Muscle layer of colon (tissue), 2 donors: ENCODE data around the gene RRBP1.

Experiments used
- H3K27ac ChIP-seq: one replicate; pipeline ENCODE4 v1.7.0; 2013; ENCODE audit warnings: low read depth, mild to moderate bottlenecking, low read length, moderate library complexity
- H3K27me3 ChIP-seq, 2 donors: one replicate each; pipeline ENCODE4 v1.7.0; 2013; ENCODE audit warnings: low read length in 2 of 2, mild to moderate bottlenecking in 2 of 2; ENCODE audit not compliant: insufficient read depth in 2 of 2, control insufficient read depth in 1 of 2
- H3K36me3 ChIP-seq: one replicate; pipeline ENCODE4 v1.7.0; 2013; ENCODE audit warnings: mild to moderate bottlenecking, low read length; ENCODE audit not compliant: insufficient read depth
- H3K4me1 ChIP-seq: one replicate; pipeline ENCODE4 v1.7.0; 2013; ENCODE audit warnings: mild to moderate bottlenecking, low read length; ENCODE audit not compliant: insufficient read depth
- H3K4me3 ChIP-seq, 2 donors: one replicate each; pipeline ENCODE4 v1.7.0; 2013; ENCODE audit warnings: low read length in 2 of 2, low read depth in 1 of 2, mild to moderate bottlenecking in 1 of 2, moderate library complexity in 1 of 2
- H3K9ac ChIP-seq: one replicate; pipeline ENCODE4 v1.7.0; 2013; ENCODE audit warnings: low read length
- H3K9me3 ChIP-seq: one replicate; pipeline ENCODE4 v1.7.0; 2013; ENCODE audit warnings: mild to moderate bottlenecking, low read length
- donor health status: abdominal sarcoma.
- donor health status: Adenocarcinoma of cecum.

Gene RRBP1

GRCh38 chr20:17598013-17598550 is 84.0 kb downstream of the RRBP1 start:
- Histone ChIP-seq H3K9me3 (no peaks in the 10 kb centered on the region), H3K27ac (no peak overlapping the region), H3K4me1 (peaks cover 87% of the 10 kb centered on the region), H3K4me3 (no peak overlapping the region), H3K27me3 (no peaks in the 10 kb centered on the region), H3K9ac (no peak overlapping the region), H3K36me3 (peaks cover 27% of the 10 kb centered on the region)

GRCh38 chr20:17595856-17596255 is 86.2 kb downstream of the RRBP1 start:
- Histone ChIP-seq H3K27me3 (no peaks in the 10 kb centered on the region), H3K9ac (peak overlapping the region; percentile 1), H3K4me3 (peak overlapping the region in 1 of 2 donors; percentile 3), H3K27ac (peak overlapping the region; percentile 73), H3K9me3 (no peaks in the 10 kb centered on the region), H3K4me1 (peaks cover 79% of the 10 kb centered on the region), H3K36me3 (peaks cover 18% of the 10 kb centered on the region)

- H3K27ac ChIP-seq: peak overlapping the region; percentile 73
- no peaks in the 10 kb centered on the region for H3K27me3 ChIP-seq
- H3K4me3 ChIP-seq: no peak overlapping the region
- peaks cover 13% of the 10 kb centered on the region for H3K36me3 ChIP-seq
- no peaks in the 10 kb centered on the region for H3K9me3 ChIP-seq
- H3K4me1 ChIP-seq: peaks cover 75% of the 10 kb centered on the region
- no peak overlapping the region for H3K9ac ChIP-seq
Measured at GRCh38 chr20:17594443-17594842, 87.6 kb downstream of the RRBP1 start.

GRCh38 chr20:17593902-17594301 is 88.1 kb downstream of the RRBP1 start:
- H3K9me3 ChIP-seq: no peaks in the 10 kb centered on the region
- peaks cover 70% of the 10 kb centered on the region for H3K4me1 ChIP-seq
- H3K4me3 ChIP-seq: no peak overlapping the region
- peak overlapping the region; percentile 73 for H3K27ac ChIP-seq
- H3K9ac ChIP-seq: no peak overlapping the region
- peaks cover 12% of the 10 kb centered on the region for H3K36me3 ChIP-seq
- H3K27me3 ChIP-seq: no peaks in the 10 kb centered on the region

GRCh38 chr20:17590245-17590644 is 91.8 kb downstream of the RRBP1 start:
- Histone ChIP-seq H3K27ac (peak overlapping the region; percentile 5), H3K27me3 (no peaks in the 10 kb centered on the region), H3K36me3 (peaks cover 15% of the 10 kb centered on the region), H3K9me3 (no peaks in the 10 kb centered on the region), H3K4me3 (no peak overlapping the region), H3K9ac (no peak overlapping the region), H3K4me1 (peaks cover 56% of the 10 kb centered on the region)

- no peak overlapping the region for H3K9ac ChIP-seq
- H3K4me1 ChIP-seq: peaks cover 56% of the 10 kb centered on the region
- H3K27ac ChIP-seq: peak overlapping the region; percentile 73
- peak overlapping the region in 1 of 2 donors; percentile 4 for H3K4me3 ChIP-seq
- H3K9me3 ChIP-seq: no peaks in the 10 kb centered on the region
- peaks cover 15% of the 10 kb centered on the region for H3K36me3 ChIP-seq
- no peaks in the 10 kb centered on the region for H3K27me3 ChIP-seq
Measured at GRCh38 chr20:17589161-17589834, 92.7 kb downstream of the RRBP1 start.

GRCh38 chr20:17587824-17588223 is 94.2 kb downstream of the RRBP1 start:
- H3K4me3 ChIP-seq: no peak overlapping the region
- no peak overlapping the region for H3K9ac ChIP-seq

GRCh38 chr20:17587148-17587547 is 94.9 kb downstream of the RRBP1 start:
- Histone ChIP-seq H3K27me3 (no peaks in the 10 kb centered on the region), H3K4me3 (no peak overlapping the region), H3K36me3 (peaks cover 4% of the 10 kb centered on the region), H3K9me3 (no peaks in the 10 kb centered on the region), H3K27ac (no peak overlapping the region), H3K9ac (no peak overlapping the region), H3K4me1 (peaks cover 54% of the 10 kb centered on the region)

More at GRCh38 chr20:17587824-17588223, 94.2 kb downstream of the RRBP1 start:
- Histone ChIP-seq H3K9me3 (no peaks in the 10 kb centered on the region), H3K36me3 (peaks cover 7% of the 10 kb centered on the region), H3K4me1 (peaks cover 52% of the 10 kb centered on the region), H3K27me3 (no peaks in the 10 kb centered on the region), H3K27ac (peak overlapping the region; percentile 16)

GRCh38 chr20:17586250-17586649 is 95.8 kb downstream of the RRBP1 start:
- H3K9ac ChIP-seq: no peak overlapping the region
- peaks cover 4% of the 10 kb centered on the region for H3K36me3 ChIP-seq
- H3K9me3 ChIP-seq: no peaks in the 10 kb centered on the region
- H3K27me3 ChIP-seq: no peaks in the 10 kb centered on the region
- peak overlapping the region in 1 of 2 donors; percentile 25 for H3K4me3 ChIP-seq
- H3K4me1 ChIP-seq: peaks cover 53% of the 10 kb centered on the region
- no peak overlapping the region for H3K27ac ChIP-seq

- H3K27ac ChIP-seq: no peak overlapping the region
- no peaks in the 10 kb centered on the region for H3K27me3 ChIP-seq
- no peaks in the 10 kb centered on the region for H3K9me3 ChIP-seq
- peaks cover 58% of the 10 kb centered on the region for H3K4me1 ChIP-seq
- peaks cover 4% of the 10 kb centered on the region for H3K36me3 ChIP-seq
- H3K4me3 ChIP-seq: no peak overlapping the region
- no peak overlapping the region for H3K9ac ChIP-seq
Measured at GRCh38 chr20:17584689-17585088, 97.4 kb downstream of the RRBP1 start.

GRCh38 chr20:17583126-17583525 is 98.9 kb downstream of the RRBP1 start:
- H3K9ac ChIP-seq: no peak overlapping the region
- H3K9me3 ChIP-seq: no peaks in the 10 kb centered on the region
- H3K27ac ChIP-seq: no peak overlapping the region
- H3K4me3 ChIP-seq: no peak overlapping the region
- peaks cover 71% of the 10 kb centered on the region for H3K4me1 ChIP-seq
- peaks cover 3% of the 10 kb centered on the region for H3K36me3 ChIP-seq
- no peaks in the 10 kb centered on the region for H3K27me3 ChIP-seq

- Histone ChIP-seq H3K27me3 (no peaks in the 10 kb centered on the region), H3K9ac (no peak overlapping the region), H3K27ac (no peak overlapping the region), H3K9me3 (no peaks in the 10 kb centered on the region), H3K4me1 (peaks cover 64% of the 10 kb centered on the region), H3K36me3 (no peaks in the 10 kb centered on the region), H3K4me3 (no peak overlapping the region)
Measured at GRCh38 chr20:17580895-17581294, 101.1 kb downstream of the RRBP1 start.
